ENCODE results near the gene PTH1R.

Gene PTH1R

GRCh38 chr3:46850468-46850779, 27.1 kb upstream of the PTH1R start:
- no peak for DNase-seq

- DNase-seq: no peak
Observed at GRCh38 chr3:46851364-46852333, 25.9 kb upstream of the PTH1R start.

GRCh38 chr3:46852334-46852720, 25.2 kb upstream of the PTH1R start:
- no peak for DNase-seq

GRCh38 chr3:46852839-46853355, 24.6 kb upstream of the PTH1R start:
- DNase-seq: no peak

GRCh38 chr3:46853441-46854415, 23.8 kb upstream of the PTH1R start:
- DNase-seq: no peak

- DNase-seq: no peak
Observed at GRCh38 chr3:46854555-46854991, 22.9 kb upstream of the PTH1R start.

GRCh38 chr3:46856576-46857471, 20.7 kb upstream of the PTH1R start:
- DNase-seq: no peak

GRCh38 chr3:46857485-46858341, 19.8 kb upstream of the PTH1R start:
- DNase-seq: no peak

- DNase-seq: no peak
Observed at GRCh38 chr3:46858456-46858855, 19.1 kb upstream of the PTH1R start.

GRCh38 chr3:46859001-46859710, 18.4 kb upstream of the PTH1R start:
- DNase-seq: no peak

GRCh38 chr3:46860017-46860809, 17.3 kb upstream of the PTH1R start:
- no peak for DNase-seq

GRCh38 chr3:46860810-46861604, 16.5 kb upstream of the PTH1R start:
- no peak for DNase-seq

- no peak for DNase-seq
Observed at GRCh38 chr3:46861605-46862368, 15.7 kb upstream of the PTH1R start.

- no peak for DNase-seq
Observed at GRCh38 chr3:46862369-46863025, 15.0 kb upstream of the PTH1R start.

GRCh38 chr3:46863261-46863782, 14.2 kb upstream of the PTH1R start, which contains the start of gene MYL3:
Gene MYL3, minus strand, starts transcription at chr3:46863444. Its CDS starts 54 bp downstream, at chr3:46863390.
- no peak for DNase-seq

GRCh38 chr3:46864061-46864881, 13.2 kb upstream of the PTH1R start:
- DNase-seq: no peak
